Measurements from ENCODE around the gene DIAPH3.
A peak's percentile ranks its signal among the peaks of the same experiment; 100 is the strongest.

DIAPH3 gene

GRCh38 chr13:59750860-59751259, 412.9 kb downstream of the DIAPH3 start:
- TF ChIP-seq CTCF (IDR thresholded peaks at IDR 0.05; ENCODE audit: low read depth, low read length), result no peak; the same call in 1 of the 2 replicates
- peak; percentile 67 for DNase-seq (ENCODE audit: extremely low read depth, low read depth)

- no peak for TF ChIP-seq CTCF (IDR thresholded peaks at IDR 0.05; ENCODE audit: low read depth, low read length)
- no peak for DNase-seq (ENCODE audit: extremely low read depth, low read depth)
Measured at GRCh38 chr13:59748046-59748445, 415.7 kb downstream of the DIAPH3 start.

- TF ChIP-seq CTCF (IDR thresholded peaks at IDR 0.05; ENCODE audit: low read depth, low read length), result no peak
- DNase-seq (ENCODE audit: extremely low read depth, low read depth), result no peak
Measured at GRCh38 chr13:59747529-59747928, 416.2 kb downstream of the DIAPH3 start.

GRCh38 chr13:59746291-59746962, 417.3 kb downstream of the DIAPH3 start:
- no peak for DNase-seq (ENCODE audit: extremely low read depth, low read depth)
- TF ChIP-seq CTCF (IDR thresholded peaks at IDR 0.05; ENCODE audit: low read depth, low read length), result no peak

GRCh38 chr13:59745392-59745788, 418.3 kb downstream of the DIAPH3 start:
- no peak for TF ChIP-seq CTCF (IDR thresholded peaks at IDR 0.05; ENCODE audit: low read depth, low read length)
- no peak for DNase-seq (ENCODE audit: extremely low read depth, low read depth)

- DNase-seq (ENCODE audit: extremely low read depth, low read depth), result no peak
- TF ChIP-seq CTCF (IDR thresholded peaks at IDR 0.05; ENCODE audit: low read depth, low read length), result no peak
Measured at GRCh38 chr13:59744747-59745391, 418.9 kb downstream of the DIAPH3 start.

- DNase-seq (ENCODE audit: extremely low read depth, low read depth), result no peak
- no peak for TF ChIP-seq CTCF (IDR thresholded peaks at IDR 0.05; ENCODE audit: low read depth, low read length)
Measured at GRCh38 chr13:59743195-59743594, 420.5 kb downstream of the DIAPH3 start.

All from AG09319 (cell line).